ENCODE data around the gene RAG1.
"Not testable (repeated sequence)": the region's sequence is repeated elsewhere in the genome, so short reads cannot be mapped to it uniquely, and the experiment has no call there.

The RAG1 gene

GRCh38 chr11:36567694-36568093 is at the start of gene RAG1:
Gene RAG1 (plus strand): TSS chr11:36568007. CDS start chr11:36573305, 5,298 bp downstream.
- no peak for DNase-seq (ENCODE audit: extremely low read depth in 1 of 2, low read depth in 1 of 2)

DNA sequence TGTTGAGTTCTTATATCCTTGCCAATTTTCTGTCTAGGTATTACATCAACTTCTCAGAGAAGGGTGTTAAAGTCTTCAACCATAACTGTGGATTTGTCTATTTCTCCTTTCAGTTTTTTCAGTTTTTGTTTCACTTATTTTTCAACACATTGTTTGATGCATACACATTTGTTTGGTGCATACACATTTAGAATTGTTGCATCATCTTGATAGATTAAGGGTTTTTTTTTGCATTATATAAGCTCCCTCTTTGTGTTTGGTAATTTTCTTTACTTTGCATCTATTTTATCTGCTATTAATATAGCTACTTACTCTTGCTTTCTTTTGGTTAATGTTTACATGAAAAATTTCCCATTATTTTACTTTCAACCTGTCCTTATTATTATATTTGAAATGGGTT is 37.0 kb upstream of the RAG1 start:
- DNase-seq (ENCODE audit: extremely low read depth in 1 of 2, low read depth in 1 of 2) = no peak

DNA sequence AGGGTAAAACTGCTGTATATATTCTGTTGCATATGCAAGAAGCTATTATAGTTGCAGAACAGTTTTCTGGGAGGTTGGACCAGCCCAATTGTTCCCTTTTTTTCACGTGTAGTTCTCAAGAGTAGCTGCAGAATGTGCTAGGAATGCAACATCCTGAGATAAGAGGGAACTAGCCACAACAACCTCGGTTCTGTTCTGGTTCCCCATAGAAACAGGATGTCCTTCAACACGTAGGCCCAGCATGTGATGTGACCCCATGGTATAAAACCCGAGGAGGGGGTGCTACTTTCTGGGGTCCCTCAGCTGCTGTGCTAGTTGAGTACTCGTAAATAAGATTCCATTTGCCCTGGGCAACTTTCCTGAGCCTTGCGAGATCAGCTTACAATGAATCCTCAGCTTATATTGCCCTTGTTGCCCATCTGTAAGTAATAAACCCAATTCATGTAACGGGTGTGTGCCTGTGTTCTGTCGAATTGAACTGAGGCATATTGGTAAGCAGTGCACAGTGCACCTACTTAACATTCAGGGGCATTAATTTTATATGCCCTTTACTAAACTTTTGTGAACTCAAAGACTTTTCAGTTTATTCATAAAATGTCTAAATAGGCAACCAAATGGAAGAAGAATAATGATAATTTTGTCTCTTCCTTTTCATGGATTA is 34.7 kb upstream of the RAG1 start:
- no peak for DNase-seq (ENCODE audit: extremely low read depth in 1 of 2, low read depth in 1 of 2)

GRCh38 chr11:36534276-36534840 is 33.4 kb upstream of the RAG1 start:
- DNase-seq (ENCODE audit: extremely low read depth in 1 of 2, low read depth in 1 of 2) = no peak

DNA sequence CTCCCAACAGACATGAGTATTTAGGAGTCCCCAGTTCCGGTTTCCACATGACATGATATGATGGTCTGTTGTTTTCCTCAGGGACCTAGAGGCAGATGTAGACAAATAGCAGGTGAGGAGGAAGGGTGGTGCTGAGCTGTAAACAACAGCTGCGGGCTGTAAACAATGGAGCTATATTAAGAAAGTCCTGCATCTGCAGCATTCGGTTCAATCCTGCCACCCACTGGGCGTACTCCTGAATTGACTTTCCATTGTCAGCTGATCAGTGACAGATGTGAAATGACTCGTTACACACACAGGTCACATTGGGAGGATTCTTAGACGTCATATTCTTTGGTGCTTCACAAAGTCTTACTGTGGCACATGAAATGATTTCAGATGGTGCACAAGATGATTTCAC is 26.8 kb upstream of the RAG1 start:
- DNase-seq (ENCODE audit: extremely low read depth in 1 of 2, low read depth in 1 of 2) = no peak

DNA sequence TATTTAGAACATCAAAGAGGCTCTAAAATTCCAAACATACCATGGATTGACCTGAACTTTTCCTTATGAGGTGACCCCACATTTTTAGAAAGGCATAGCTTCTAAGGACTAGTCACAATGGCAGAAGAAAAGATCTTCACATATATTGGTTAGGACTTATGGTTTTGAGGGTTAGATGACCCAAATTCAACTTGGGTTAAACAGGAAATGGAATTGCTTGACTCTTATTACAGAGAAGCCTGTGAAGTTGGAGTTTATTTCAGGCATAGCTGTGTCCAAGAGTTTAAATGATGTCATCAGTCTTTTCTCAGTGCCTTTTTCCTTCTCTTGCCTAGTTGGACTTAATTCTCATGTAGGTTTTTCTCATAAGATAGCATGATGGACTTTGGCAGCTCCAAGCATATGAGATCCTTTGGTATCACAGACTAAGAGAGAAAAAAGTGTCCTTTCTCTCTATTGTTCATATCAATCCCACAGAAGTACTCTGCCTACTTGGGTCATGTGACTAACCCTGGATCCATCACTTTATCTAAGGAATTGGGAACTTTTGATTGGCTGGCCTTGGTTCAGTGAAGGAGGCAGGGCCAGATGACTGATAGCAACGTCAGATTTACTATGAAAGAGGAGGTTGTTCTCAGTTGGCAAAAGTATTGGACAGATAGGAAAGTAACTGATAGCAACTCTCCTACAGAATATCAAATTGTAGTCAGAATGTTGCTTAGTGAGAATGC is 17.3 kb upstream of the RAG1 start:
- no peak for DNase-seq (ENCODE audit: extremely low read depth in 1 of 2, low read depth in 1 of 2)

- not testable (repeated sequence) for DNase-seq (ENCODE audit: extremely low read depth in 1 of 2, low read depth in 1 of 2)
Measured at GRCh38 chr11:36557390-36557789, 10.4 kb upstream of the RAG1 start.

- no peak for DNase-seq (ENCODE audit: extremely low read depth in 1 of 2, low read depth in 1 of 2)
Measured at GRCh38 chr11:36557991-36558390, 9.8 kb upstream of the RAG1 start.

DNA sequence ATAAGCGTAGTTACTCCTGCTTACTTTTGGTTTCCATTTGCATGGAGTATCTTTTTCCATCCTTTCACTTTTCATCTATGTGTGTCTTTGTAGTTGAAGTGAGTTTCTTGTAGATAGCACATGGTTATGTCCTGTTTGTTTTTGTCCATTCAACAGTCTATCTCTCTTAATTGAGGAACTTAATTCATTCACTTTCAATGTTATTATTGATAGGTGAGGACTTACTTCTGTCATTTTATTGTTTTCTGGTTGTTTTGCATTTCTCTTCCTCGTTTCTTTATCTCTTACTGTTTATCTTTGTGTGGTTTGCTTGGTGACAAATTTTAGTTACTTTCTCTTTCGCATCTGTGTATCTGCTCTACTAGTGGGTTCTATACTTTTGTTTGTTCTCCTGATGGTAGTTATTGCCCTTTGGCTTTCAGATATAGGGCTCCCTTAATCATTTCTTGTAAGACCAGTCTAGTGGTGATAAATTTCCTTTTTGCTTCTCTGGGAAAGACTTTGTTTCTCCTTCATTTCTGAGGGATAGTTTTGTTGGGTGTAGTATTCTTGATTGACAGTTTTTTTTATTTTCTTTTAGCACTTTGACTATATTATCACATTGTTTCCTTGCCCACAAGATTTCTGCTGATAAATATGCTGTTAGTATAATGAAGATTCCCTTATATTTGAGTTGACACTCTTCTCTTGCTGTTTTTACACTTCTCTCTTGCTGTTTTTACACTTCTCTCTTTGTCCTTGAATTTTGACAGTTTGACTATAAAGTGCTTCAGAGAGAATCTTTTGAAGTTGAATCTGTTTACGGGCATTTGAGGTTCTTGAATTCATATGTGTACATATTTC is 9.0 kb upstream of the RAG1 start:
- no peak for DNase-seq (ENCODE audit: extremely low read depth in 1 of 2, low read depth in 1 of 2)

DNA sequence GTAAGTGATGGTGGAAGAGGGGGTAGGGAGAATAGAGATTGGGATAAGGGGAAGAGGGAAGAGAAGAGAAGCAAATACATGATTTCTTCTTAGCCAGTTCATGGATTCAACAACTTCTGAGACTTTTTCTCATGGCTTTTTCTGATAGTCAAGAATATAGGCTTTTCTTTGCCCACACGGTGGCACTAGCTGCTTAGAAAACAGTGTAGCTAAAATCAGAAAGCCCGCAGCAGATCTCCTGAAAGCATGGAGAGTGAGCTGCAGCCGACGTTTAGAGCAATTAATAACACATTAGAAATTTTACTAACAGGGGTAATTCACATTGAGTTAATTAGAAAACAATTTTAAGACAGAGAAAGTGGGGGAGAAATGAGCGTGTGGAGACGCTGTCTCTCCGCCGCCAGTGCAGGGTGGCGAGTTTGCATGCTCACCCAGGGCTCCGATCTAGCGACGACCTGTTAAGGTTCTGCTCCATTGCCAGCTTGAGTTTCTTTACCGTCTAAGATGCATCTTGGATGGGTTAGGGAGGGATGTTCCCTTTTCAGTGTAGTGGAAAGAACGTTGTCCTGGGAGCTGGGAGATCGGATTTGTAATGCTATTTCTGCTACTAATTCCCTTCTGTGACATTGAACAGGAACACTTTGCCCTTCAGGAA is 3.3 kb upstream of the RAG1 start:
- peak in 1 of 2 donors; percentile 7 for DNase-seq (ENCODE audit: extremely low read depth in 1 of 2, low read depth in 1 of 2)

GRCh38 chr11:36565031-36565610 is 2.7 kb upstream of the RAG1 start:
- DNase-seq (ENCODE audit: extremely low read depth in 1 of 2, low read depth in 1 of 2) = no peak

- DNase-seq (ENCODE audit: extremely low read depth in 1 of 2, low read depth in 1 of 2) = no peak
Measured at GRCh38 chr11:36566407-36567053, 1.3 kb upstream of the RAG1 start.

DNA sequence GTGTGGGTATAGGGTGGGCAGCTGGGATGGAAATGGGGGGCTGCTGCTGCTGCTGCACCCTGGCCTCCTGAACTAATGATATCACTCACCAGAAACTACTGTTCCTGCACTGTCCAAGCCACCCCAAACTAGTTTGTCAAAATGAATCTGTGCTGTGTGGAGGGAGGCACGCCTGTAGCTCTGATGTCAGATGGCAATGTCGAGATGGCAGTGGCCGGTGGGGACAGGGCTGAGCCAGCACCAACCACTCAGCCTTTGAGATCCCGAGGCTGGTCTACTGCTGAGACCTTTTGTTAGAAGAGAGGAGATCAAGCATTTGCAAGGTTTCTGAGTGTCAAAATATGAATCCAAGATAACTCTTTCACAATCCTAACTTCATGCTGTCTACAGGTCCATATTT is 1.3 kb downstream of the RAG1 start:
- no peak for DNase-seq (ENCODE audit: extremely low read depth in 1 of 2, low read depth in 1 of 2)

DNA sequence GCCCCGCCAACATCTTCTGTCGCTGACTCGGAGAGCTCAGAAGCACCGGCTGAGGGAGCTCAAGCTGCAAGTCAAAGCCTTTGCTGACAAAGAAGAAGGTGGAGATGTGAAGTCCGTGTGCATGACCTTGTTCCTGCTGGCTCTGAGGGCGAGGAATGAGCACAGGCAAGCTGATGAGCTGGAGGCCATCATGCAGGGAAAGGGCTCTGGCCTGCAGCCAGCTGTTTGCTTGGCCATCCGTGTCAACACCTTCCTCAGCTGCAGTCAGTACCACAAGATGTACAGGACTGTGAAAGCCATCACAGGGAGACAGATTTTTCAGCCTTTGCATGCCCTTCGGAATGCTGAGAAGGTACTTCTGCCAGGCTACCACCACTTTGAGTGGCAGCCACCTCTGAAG is 6.7 kb downstream of the RAG1 start:
- DNase-seq (ENCODE audit: extremely low read depth in 1 of 2, low read depth in 1 of 2) = no peak

GRCh38 chr11:36577373-36577772 is 9.6 kb downstream of the RAG1 start:
- no peak for DNase-seq (ENCODE audit: extremely low read depth in 1 of 2, low read depth in 1 of 2)

DNA sequence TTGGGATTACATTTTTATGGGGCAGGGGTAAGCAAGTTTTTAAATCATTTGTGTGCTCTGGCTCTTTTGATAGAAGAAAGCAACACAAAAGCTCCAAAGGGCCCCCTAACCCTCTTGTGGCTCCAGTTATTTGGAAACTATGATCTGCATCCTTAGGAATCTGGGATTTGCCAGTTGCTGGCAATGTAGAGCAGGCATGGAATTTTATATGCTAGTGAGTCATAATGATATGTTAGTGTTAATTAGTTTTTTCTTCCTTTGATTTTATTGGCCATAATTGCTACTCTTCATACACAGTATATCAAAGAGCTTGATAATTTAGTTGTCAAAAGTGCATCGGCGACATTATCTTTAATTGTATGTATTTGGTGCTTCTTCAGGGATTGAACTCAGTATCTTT is 10.1 kb downstream of the RAG1 start:
- no peak for DNase-seq (ENCODE audit: extremely low read depth in 1 of 2, low read depth in 1 of 2)

DNA sequence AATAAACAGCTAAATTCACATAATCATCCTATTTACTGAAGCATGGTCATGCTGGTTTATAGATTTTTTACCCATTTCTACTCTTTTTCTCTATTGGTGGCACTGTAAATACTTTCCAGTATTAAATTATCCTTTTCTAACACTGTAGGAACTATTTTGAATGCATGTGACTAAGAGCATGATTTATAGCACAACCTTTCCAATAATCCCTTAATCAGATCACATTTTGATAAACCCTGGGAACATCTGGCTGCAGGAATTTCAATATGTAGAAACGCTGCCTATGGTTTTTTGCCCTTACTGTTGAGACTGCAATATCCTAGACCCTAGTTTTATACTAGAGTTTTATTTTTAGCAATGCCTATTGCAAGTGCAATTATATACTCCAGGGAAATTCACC is 10.7 kb downstream of the RAG1 start:
- DNase-seq (ENCODE audit: extremely low read depth in 1 of 2, low read depth in 1 of 2) = no peak

- no peak for DNase-seq (ENCODE audit: extremely low read depth in 1 of 2, low read depth in 1 of 2)
Measured at GRCh38 chr11:36581536-36581935, 13.7 kb downstream of the RAG1 start.

GRCh38 chr11:36583667-36584066 is 15.9 kb downstream of the RAG1 start:
- DNase-seq (ENCODE audit: extremely low read depth in 1 of 2, low read depth in 1 of 2) = no peak

- no peak for DNase-seq (ENCODE audit: extremely low read depth in 1 of 2, low read depth in 1 of 2)
Measured at GRCh38 chr11:36586543-36586942, 18.7 kb downstream of the RAG1 start.

Measured in activated CD8-positive, alpha-beta memory T cell treated with anti-CD3 and anti-CD28 coated beads for 1 hour (primary cell).